NT2/D1 (cell line): ENCODE measurements around the gene AGBL1.

Experiments used
- SUZ12 ChIP-seq: IDR thresholded peaks from 2 replicates; pipeline ENCODE4 v1.6.1; 2011; ENCODE audit not compliant: insufficient read length, insufficient read depth; ENCODE audit errors: extremely low read depth
- ZNF274 ChIP-seq: IDR thresholded peaks from 2 replicates; pipeline ENCODE4 v1.6.1; 2011; ENCODE audit warnings: mild to moderate bottlenecking, low read depth, low read length

DNA sequence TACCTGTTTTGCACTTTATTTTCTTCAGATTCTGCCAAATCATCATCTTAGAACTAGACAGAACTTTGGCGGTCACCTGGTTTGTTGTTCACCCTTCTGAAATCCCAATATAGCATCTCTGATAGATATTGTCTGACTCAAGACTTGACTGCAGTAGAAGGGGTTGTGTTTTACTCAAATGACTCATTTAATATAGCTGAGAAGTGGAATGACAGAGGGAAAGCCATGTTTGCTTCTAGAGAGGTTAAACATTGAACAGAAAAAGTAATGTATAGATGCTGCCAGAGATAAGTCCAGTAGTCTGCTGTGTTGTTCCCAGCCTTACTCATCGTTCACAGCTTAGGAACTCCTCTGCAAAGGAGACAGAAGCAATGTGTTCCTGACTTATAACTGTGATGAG is 402.0 kb downstream of the AGBL1 start:
- no peak for TF ChIP-seq ZNF274
- no peak for TF ChIP-seq SUZ12
